SK-N-SH (cell line): ENCODE measurements around the gene GAN.

ENCODE experiments used
- CTCF ChIP-seq: fragments of 200-600 bp; sonication (generic); IDR thresholded peaks from 2 replicates; pipeline ENCODE4 v1.6.1; 2017; ENCODE audit warnings: antibody characterized with exemption, mild to moderate bottlenecking, moderate library complexity
- ELF1 ChIP-seq: IDR thresholded peaks from 2 replicates; pipeline ENCODE4 v1.4.0; 2012
- MAX ChIP-seq: IDR thresholded peaks from 2 replicates; pipeline ENCODE4 v1.4.0; 2012; ENCODE audit warnings: low read depth
- MXI1 ChIP-seq: IDR thresholded peaks from 2 replicates; pipeline ENCODE4 v1.6.1; 2012; ENCODE audit warnings: mild to moderate bottlenecking, low read depth, low read length, improper control_type of control experiment
- POLR2AphosphoS5 ChIP-seq: IDR thresholded peaks from 2 replicates; pipeline ENCODE4 v1.6.1; 2012; ENCODE audit warnings: low read depth, low read length
- RAD21 ChIP-seq: IDR thresholded peaks from 2 replicates; pipeline ENCODE4 v1.6.1; 2012; ENCODE audit warnings: mild to moderate bottlenecking, low read length
- REST ChIP-seq: IDR thresholded peaks from 2 replicates; pipeline ENCODE4 v1.6.1; 2012; ENCODE audit warnings: mild to moderate bottlenecking, low read depth, low read length, moderate library complexity

GRCh38 chr16:81329947-81330346 is 15.2 kb downstream of the GAN start:
- TF ChIP-seq CTCF (no peak), POLR2AphosphoS5 (no peak), RAD21 (no peak), MAX (no peak), ELF1 (no peak), MXI1 (no peak), REST (no peak)
